Aorta (tissue), 5 donors: ENCODE results near the gene LARP6. TPM values are rescaled to one million over a fixed set of nuclear protein-coding genes. Genes with fewer than 3 reads are reported as not detected.

ENCODE experiments used
- ATAC-seq: fragments of 200-7000 bp; cut with Tn5 transposase; one replicate; pipeline ENCODE4 v1.9.1; 2022; ENCODE audit warnings: moderate library complexity; ENCODE audit not compliant: low FRiP score
- DNase-seq, 2 donors: peaks; one replicate each; pipeline ENCODE4 v3.0.0-alpha.2; 2020
- H3K27ac ChIP-seq, 2 donors: one replicate each; pipeline ENCODE4 v1.5.1; 2013; ENCODE audit warnings: low read length in 2 of 2, mild to moderate bottlenecking in 2 of 2, moderate library complexity in 2 of 2, control low read depth in 1 of 2, inconsistent platforms in 1 of 2, low read depth in 1 of 2
- H3K27me3 ChIP-seq, 2 donors: one replicate each; pipeline ENCODE4 v1.6.1; 2013; ENCODE audit warnings: control low read depth in 1 of 2, low read length in 1 of 2, mild to moderate bottlenecking in 1 of 2, moderate library complexity in 1 of 2; ENCODE audit not compliant: insufficient read depth in 2 of 2, control insufficient read depth in 1 of 2
- H3K36me3 ChIP-seq, 2 donors: one replicate each; pipeline ENCODE4 v1.6.1; 2013; ENCODE audit warnings: control low read depth in 1 of 2, low read length in 1 of 2, mild to moderate bottlenecking in 1 of 2; ENCODE audit not compliant: insufficient read depth in 2 of 2, control insufficient read depth in 1 of 2
- H3K4me1 ChIP-seq, 2 donors: one replicate each; pipeline ENCODE4 v1.6.1; 2013; ENCODE audit warnings: low read length in 2 of 2, control low read depth in 1 of 2, mild to moderate bottlenecking in 1 of 2, moderate library complexity in 1 of 2; ENCODE audit not compliant: insufficient read depth in 2 of 2, control insufficient read depth in 1 of 2
- H3K4me3 ChIP-seq, 2 donors: one replicate each; pipeline ENCODE4 v1.5.1; 2013; ENCODE audit warnings: low read length in 2 of 2, control low read depth in 1 of 2, mild to moderate bottlenecking in 1 of 2
- H3K9me3 ChIP-seq: one replicate; pipeline ENCODE4 v1.6.1; 2013; ENCODE audit warnings: mild to moderate bottlenecking, low read length; ENCODE audit not compliant: control insufficient read depth
- WGBS, 2 donors: extraction: QIAGEN DNeasy Blood & Tissue Kit; methylation state at CpG; one replicate each; pipeline ENCODE4 v1.1.7; 2013; 5-methylcytosine and 5-hydroxymethylcytosine counted together
- intact Hi-C, 2 donors: fragments of 100-400 bp; cut with DNase I; formaldehyde crosslinking; loops; one replicate each; pipeline versions ENCODE4 v1.14.2 to v1.15.0; 2022
- polyA plus RNA-seq, 2 donors: library from polyadenylated mRNA; stranded (reverse); fragments of 200-250 nt; gene quantifications; one replicate each; pipeline ENCODE4 v1.2.3, GENCODE V29; 2013
- total RNA-seq, 2 donors: library from RNA; stranded (reverse); fragmentation: NEBNext Ultra II Directional; extraction: Animal tissue kit (Norgen Biotek cat#: 25700); gene quantifications; one replicate each; pipeline ENCODE4 v1.2.1, GENCODE V29; 2021
- donor health status: healthy with polysubstance abuse.
- donor health status: Bipolar disorder and iron deficiency.
- donor health status: DM: no; HTN: no; CAD: no.
- donor health status: DM: no; HTN: no; CAD: no.
- donor health status: DM: yes; HTN: yes; CAD: no.

The LARP6 gene
- total and polyA plus RNA-seq, 4 donors, result 31.2 to 73.3 (median 45.9) TPM

DNA sequence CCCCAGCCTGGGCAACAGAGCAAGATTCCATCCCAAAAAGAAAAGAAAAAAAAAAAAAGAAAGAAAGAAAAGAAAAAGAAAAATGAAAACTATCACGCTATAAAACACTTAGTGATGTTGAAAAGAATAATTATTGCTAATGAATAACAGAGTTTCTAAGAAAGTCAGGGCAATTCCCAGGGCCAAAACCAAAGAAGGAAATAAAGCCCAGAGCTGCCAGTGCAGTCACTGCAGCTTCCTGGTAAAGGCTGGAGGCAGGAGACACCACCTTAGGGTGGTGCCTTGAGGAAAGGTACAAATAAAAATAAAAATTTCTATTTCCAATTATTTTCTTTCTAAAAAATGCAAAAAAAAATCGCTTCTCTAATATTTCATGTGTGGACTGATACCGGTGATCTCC is 70.9 kb downstream of the LARP6 start:
- Histone ChIP-seq H3K36me3 (no peaks in the 10 kb centered on the region), H3K4me3 (no peak overlapping the region), H3K4me1 (no peaks in the 10 kb centered on the region), H3K27ac (no peak overlapping the region), H3K9me3 (no peaks in the 10 kb centered on the region), H3K27me3 (no peaks in the 10 kb centered on the region)
- 86 to 87% methylated on average over 3 of the region's 3 CpGs for WGBS, 2 donors
- intact Hi-C loops, result no loop called here
- no peak for DNase-seq
- no peak for ATAC-seq

DNA sequence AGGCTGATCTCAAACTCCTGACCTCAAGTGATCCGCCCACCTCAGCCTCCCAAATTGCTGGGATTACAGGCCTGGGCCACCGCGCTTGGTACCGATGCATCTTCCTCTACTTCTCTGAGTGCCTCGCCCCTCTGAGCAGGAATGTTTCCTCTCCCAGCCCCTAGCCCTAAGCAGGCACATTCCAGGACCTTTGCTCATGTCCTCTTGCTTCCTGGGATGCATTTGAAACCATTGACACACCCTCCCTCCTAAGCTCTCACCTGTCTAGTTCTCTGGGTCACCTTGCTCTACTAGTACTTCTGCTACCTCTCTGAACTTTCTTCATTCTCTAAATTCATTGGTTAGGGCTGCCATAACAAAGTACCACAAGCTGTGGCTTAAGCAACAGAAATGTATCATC is 72.7 kb downstream of the LARP6 start:
- H3K27me3 ChIP-seq, result no peaks in the 10 kb centered on the region
- H3K27ac ChIP-seq, result no peak overlapping the region
- ATAC-seq, result no peak
- H3K9me3 ChIP-seq, result no peaks in the 10 kb centered on the region
- 95 to 98% methylated on average over 5 of the region's 5 CpGs for WGBS, 2 donors
- H3K4me3 ChIP-seq, result no peak overlapping the region
- DNase-seq, result no peak
- peaks cover 0 to 1% of the 10 kb centered on the region in 2 donors for H3K4me1 ChIP-seq
- no peaks in the 10 kb centered on the region for H3K36me3 ChIP-seq
- intact Hi-C loops, result no loop called here

Other genes starting within 250 kb of the LARP6 start
- 100 to 1,000 TPM; 114 to 132 TPM for gene UACA, start 90.6 kb downstream of the LARP6 start, total RNA-seq
- gene UACA, start 90.6 kb downstream of the LARP6 start, polyA plus RNA-seq, result 100 to 1,000 TPM in 1 of 2 donors, 10 to 100 TPM in 1; 59.6 to 185 TPM
- 1 to 10 TPM in 1 of 2 donors, under 1 TPM in 1; 0.90 to 1.7 TPM for gene THAP10, start 38.3 kb upstream of the LARP6 start, total RNA-seq
- gene THAP10, start 38.3 kb upstream of the LARP6 start, polyA plus RNA-seq, result 10 to 100 TPM in 1 of 2 donors, 1 to 10 TPM in 1; 1.2 to 14.5 TPM
- 10 to 100 TPM; 11.0 to 15.2 TPM for gene LRRC49, start 38.7 kb upstream of the LARP6 start, total RNA-seq
- 10 to 100 TPM; 11.9 to 12.1 TPM for gene LRRC49, start 38.7 kb upstream of the LARP6 start, polyA plus RNA-seq